HG02885 (cell line): ENCODE measurements around the gene SPACDR.

Source experiments
- ATAC-seq: cut with Tn5 transposase; IDR thresholded peaks from one replicate; pipeline ENCODE4 v1.9.1; 2021; ENCODE audit warnings: mild to moderate bottlenecking; ENCODE audit not compliant: unreplicated experiment, poor library complexity

The SPACDR gene

GRCh38 chr7:100438172-100438571 lies 25.9 kb downstream of the SPACDR start:
- ATAC-seq: no peak

GRCh38 chr7:100437150-100438100 lies 26.6 kb downstream of the SPACDR start:
- no peak for ATAC-seq

DNA sequence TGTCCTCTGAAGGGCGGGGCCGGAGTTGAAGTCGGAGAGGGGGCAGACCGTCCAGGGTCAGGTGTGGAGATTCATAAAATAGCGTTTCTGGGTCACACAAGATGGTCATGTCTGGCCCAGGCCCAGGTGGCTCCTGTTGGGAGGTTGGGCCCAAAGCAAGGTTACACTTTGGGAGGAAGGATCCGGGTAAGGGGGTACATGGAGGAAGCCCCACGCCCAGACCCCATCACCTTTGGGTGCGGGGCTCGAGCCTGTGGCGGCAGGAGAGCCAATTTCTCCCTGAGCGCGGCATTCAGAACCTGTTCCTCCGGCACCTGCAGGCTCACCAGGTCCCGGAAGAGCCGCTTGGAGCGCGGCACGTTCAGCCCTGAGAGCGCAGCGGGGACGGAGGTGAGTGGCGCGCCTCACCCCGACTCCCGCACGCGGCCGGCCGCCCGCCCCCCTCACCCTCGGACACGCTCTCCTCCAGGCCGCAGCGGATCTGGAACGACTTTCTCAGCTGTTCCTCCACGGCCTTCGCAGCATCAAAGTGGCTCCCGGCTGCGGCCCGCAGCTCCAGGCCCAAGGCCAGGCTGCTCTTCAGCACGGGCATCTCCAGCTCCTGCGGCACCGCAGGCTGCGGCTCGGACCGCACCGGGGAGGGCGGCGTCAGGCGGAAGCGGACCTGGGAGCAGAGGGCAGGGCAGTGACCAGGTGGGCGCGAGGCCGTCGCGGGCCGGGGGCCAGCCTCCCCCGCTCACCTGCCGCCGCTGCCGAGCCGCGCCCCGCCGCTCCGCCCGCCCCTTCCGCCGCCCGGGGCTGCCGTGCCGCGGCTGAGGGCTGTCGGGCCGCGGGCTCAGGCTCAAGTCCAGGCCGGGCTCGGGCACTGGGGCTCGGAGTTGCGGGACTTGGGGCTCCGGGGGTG lies 28.4 kb downstream of the SPACDR start:
- ATAC-seq: peak; percentile 29

- ATAC-seq: no peak
Measured at GRCh38 chr7:100434297-100435144, 29.5 kb downstream of the SPACDR start.

DNA sequence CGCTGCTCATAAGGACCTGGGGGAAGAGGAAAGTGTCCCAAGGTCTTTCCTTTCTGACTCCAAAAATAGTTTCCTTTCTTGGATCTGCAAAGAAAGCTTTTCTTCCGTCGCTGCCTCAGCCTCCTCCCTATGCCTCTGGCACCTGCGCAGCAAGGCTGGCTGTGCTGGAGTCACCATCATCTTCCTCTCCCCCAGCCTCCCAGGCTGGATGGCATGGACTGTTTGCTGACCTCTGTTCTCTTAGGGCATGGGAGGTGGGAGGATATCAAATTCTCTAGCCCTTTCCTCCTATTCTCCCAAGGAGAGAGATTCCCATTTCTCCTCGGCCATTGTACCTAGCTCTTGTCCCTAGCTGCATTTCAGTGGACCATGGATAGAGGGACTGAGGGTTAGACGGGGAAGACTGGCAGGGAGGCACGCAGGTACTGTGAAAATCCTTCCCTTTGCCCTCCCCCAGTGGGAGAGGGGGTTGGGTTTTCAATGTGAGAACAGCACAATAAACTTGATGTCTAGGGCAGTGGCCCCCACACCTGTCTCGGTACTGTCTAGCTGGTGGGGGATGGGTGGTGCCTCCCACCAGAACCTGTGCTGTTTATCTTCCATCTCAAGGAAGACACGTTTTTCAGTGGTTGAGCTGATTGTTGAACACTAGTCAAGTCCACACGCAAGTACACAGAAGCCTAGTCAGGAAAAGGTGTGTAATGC lies 30.3 kb downstream of the SPACDR start:
- no peak for ATAC-seq

- no peak for ATAC-seq
Measured at GRCh38 chr7:100433276-100433591, 30.8 kb downstream of the SPACDR start.

DNA sequence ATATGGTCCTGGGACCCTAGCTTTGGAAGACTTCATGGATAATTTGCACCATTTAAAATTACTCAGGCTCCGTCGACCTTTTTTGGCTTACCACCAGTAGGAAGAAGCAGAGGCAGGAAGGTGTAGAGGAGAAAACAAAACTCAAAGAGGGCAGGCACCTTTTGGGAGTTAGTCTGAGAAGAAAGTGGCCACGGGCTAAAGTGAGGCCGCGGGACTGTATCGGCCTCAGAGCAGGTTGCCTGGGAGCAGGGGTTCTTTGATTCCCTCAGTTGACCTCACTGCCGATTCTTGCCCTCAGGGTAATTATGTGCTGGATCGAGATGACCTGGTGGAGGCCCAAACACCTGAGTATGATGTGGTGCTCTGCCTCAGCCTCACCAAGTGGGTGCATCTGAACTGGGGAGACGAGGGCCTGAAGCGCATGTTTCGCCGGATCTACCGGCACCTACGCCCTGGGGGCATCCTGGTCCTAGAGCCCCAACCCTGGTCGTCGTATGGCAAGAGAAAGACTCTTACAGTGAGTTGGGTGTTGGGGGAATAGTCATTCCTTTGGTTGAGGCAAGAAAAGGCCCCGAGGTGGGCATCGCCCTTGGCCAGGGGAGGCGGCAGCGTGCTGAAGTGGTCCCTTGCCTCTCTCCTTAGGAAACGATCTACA lies 31.3 kb downstream of the SPACDR start:
- ATAC-seq: no peak

- ATAC-seq: no peak
Measured at GRCh38 chr7:100432053-100432452, 32.0 kb downstream of the SPACDR start.

- no peak for ATAC-seq
Measured at GRCh38 chr7:100431286-100431735, 32.7 kb downstream of the SPACDR start.

DNA sequence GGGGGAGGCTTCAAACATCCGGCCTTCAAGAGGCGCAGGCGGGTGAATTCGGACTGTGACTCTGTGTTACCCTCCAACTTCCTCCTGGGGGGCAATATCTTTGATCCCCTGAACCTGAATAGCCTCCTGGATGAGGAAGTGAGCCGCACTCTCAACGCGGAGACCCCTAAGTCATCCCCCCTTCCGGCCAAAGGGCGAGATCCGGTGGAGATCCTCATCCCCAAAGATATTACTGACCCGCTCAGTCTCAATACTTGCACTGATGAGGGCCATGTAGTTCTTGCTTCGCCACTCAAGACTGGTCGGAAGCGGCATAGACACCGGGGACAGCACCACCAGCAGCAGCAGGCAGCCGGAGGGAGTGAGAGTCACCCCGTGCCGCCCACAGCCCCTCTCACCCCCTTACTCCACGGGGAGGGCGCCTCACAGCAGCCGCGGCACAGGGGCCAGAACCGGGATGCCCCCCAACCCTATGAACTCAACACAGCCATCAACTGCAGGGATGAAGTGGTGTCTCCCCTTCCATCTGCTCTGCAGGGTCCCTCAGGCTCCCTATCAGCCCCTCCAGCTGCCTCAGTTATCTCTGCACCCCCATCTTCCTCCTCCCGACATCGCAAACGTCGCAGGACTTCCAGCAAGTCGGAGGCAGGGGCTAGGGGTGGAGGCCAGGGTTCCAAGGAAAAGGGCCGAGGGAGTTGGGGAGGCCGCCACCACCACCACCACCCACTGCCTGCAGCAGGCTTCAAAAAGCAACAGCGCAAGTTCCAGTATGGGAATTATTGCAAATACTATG lies 33.4 kb downstream of the SPACDR start:
- no peak for ATAC-seq

GRCh38 chr7:100429637-100430492 lies 34.2 kb downstream of the SPACDR start, which contains the start of gene MEPCE:
TSS of gene MEPCE (plus strand) at chr7:100429831. CDS start at chr7:100430019, 188 bp downstream.
- peak; percentile 41 for ATAC-seq

- peak; percentile 53 for ATAC-seq
Measured at GRCh38 chr7:100428967-100429636, 35.0 kb downstream of the SPACDR start.

DNA sequence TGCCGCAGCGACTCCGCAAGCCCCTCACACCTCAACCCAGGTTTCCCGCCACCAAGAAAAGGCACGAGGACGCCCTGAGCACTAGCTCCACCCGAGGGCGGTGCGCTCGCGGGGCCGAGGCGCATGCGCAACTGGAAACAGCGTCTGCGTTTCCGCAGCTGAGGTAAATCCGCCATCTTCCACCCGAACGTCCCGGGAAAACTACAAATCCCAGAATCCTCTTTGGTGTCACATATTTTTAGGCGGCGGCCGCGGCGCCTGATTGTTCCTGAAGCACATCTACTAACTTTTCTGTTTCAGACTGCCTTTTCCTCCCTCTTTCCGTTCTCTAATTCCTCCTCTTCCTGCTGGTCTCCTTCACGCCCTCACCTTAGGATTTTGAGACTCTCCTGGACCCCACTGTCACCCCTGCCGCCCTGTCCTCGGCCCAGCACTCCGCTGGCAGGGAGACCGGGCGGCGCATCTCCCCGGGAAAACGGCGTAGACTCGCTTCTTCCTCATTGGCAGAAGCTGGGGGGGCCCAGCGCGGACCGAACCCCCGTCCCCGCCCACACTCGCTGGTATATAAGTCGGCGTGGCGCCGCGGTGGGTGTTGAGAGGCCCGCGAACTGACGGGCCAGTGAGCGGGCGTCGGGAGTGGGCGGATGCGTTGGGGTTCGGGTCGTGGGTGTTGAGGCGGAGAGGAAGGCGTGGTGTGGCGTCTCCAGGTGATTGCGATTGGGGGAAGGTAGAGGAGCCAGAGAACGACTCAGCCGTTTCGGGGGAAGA lies 35.7 kb downstream of the SPACDR start, which contains the start of gene ZCWPW1:
Gene ZCWPW1, minus strand, starts transcription at position 505 of the 768 bp plus-strand sequence. CDS start 8,054 bp downstream, outside the sequence.
- ATAC-seq: peak; percentile 45

- no peak for ATAC-seq
Measured at GRCh38 chr7:100427762-100428198, 36.3 kb downstream of the SPACDR start.

DNA sequence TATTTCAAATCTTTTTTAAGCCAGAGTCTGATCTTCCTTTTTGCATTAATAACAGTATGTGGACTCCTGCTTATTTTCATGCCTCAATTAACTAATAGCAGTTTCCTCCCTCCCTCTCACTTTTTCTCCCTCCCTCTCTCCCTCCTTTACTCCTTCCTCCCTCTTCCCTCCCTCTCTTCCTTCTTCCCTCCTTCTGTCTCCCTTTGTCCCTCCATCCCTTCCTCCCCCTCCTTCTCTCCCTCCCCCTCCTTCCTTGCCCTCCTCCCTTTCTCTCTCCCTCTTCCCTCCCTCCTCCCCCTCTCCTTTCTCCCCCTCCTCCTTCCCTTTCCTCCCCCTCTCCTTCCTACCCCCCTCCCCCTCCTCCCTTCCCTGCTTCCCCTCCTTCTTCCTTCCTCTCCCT lies 37.5 kb downstream of the SPACDR start:
- no peak for ATAC-seq

DNA sequence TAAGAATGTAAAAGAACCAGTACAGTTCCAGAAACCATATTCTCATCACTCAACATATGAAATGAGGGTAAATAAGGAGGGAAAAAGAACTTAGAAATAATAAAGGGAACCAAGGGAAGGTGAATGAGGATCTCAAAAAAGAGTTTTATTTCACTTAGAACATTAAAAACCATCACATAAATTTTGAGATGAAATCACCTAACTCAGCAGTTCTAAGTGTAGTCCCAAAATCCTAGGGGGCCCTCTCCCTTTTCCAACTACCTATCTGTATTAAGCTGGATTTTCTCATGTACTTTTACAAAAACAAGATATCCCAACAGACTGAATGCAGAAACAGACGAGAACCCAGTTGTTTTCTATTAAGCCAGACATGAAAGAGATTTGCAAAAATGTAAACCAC lies 38.7 kb downstream of the SPACDR start:
- no peak for ATAC-seq
